T-helper 9 cell (primary cell): ENCODE data around the gene TMEM119.
"Not testable (repeated sequence)": the region's sequence is repeated elsewhere in the genome, so short reads cannot be mapped to it uniquely, and the experiment has no call there.

ENCODE experiments used
- DNase-seq: peaks from one replicate; pipeline ENCODE4 v3.0.0-alpha.2; 2020

The TMEM119 gene

DNA sequence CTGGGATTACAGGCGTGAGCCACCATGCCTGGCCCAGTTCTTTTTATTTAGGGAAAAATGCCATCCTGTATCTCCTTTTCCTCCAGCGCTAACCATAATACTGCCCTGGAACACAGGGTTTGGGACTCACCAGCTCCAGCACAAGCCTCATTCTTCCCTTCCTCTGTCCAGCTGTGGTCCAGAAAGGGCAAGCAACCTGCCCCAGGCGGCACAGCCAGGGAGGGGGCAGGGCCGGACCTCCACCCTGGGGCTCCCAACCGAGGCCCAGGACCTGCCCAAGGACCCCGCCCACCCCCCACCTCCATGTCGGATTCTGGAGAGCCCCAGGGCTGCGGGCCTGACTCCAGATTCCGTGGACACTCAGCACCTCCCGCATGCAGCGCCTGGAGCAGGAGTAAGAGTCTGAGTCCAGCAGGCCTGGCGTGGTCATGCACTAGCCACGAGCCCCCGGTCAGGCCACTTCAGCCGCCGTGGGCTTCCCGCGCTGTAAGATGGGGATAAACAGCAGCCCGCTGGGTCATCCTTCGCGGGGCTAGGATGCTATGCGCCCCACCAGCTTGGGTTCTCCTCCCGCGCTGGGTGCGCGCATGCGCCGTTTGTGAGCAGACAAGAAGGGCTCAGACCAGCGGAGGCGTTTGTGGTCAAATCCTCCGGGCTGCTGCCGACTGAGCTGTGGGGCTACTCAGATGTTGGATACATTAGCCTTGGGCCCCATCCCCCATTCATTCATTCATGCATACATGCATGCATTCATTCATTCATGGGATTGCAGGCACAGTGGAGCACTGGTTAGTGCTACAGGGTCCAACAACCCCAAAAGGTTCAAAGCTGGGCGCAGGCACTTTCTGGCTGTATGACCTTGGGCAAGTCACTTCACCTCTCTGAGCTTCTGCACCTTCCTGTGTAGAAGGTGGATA lies 16.3 kb downstream of the TMEM119 start:
- DNase-seq = no peak

DNA sequence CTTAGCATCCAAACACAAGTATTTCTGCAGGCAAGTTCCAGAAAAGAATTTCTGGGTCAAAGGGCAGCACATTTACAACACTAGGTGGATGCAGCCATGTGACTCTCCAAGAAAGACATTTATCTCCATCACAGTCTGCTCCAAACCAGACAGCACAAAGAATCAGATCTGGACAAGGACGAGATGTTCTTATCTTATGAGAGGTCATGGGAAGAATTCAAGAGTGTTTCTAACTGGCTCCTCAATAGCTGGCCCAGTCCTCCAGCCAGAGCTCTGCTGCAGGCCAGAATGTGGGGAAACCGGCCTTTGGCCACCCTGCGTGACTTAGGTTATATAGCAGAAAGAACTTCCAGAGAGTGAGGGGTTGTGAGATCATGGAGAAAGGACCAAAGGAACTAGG lies 17.4 kb downstream of the TMEM119 start:
- no peak for DNase-seq

DNA sequence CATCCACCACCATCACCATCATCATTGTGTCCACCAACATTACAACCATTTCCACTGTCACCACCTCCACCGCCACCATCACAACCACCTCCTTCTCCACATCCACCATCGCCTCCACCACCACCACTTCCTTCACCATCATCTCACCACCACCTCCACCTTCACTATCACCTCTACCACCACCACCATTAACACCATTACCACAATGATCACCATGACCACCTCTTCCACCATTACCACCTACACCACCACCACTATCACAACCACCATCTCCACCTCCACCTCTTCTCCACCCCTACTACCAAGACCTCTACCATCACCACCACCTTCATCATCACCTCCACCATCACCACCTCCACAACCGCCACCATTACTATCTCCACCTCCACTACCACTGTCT lies 19.1 kb downstream of the TMEM119 start:
- DNase-seq = no peak

DNA sequence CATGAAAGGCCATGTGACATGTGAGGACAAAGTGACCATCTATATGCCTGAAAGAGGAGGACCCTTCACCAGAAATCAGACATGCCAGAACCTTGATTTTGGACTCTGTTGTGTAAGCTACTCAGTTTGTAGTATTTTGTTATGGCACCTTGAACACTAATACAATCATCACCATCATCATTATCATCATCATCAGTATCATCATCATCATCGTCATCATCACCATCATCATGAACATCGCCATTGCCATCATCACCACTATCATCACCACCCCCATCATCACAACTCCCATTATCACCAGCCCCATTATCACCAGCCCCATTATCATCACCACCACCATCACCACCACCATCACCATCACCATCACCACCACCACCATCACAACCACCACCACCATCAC lies 19.6 kb downstream of the TMEM119 start:
- no peak for DNase-seq

DNA sequence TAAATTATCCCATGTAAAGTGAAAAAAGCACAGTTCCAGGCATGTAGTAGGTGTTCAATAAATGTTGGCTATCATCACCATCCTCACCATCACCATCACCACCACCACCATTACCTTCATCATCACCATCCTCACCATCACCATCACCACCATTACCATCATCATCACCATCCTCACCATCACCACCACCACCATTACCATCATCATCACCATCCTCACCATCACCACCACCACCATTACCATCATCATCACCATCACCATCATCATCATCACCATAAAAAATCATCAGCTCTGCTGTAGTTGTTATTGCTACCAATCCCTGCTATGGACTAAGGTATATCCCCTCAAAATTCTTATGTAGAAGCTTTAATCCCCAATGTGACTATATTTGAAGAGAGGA lies 20.4 kb downstream of the TMEM119 start:
- DNase-seq = no peak

DNA sequence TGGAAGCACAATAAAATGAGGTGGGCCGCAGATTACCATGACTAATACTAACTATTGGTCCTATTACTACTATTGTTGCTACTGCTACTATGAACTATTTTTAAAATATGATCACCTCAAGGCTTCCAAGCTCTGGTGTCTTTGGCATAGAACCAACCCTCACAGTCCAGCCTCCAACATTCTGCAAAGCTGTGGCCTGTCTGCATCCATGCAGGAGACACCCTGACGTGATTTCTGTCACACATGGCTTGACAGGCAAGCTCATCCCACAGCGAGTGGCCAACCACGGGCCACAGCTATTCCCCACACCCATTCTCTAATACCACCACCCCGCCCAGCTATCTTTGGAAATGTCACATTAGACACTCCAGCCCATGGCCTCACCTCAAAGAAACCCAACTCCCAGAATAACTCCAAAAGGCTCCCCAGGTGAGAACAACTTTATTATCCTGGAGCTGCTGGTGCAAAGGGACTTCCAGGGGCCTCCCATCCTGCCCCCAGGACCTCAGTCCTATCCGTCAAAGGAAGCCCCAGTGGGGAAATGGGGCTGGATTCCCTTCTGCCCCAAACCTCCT lies 21.1 kb downstream of the TMEM119 start:
- no peak for DNase-seq

DNA sequence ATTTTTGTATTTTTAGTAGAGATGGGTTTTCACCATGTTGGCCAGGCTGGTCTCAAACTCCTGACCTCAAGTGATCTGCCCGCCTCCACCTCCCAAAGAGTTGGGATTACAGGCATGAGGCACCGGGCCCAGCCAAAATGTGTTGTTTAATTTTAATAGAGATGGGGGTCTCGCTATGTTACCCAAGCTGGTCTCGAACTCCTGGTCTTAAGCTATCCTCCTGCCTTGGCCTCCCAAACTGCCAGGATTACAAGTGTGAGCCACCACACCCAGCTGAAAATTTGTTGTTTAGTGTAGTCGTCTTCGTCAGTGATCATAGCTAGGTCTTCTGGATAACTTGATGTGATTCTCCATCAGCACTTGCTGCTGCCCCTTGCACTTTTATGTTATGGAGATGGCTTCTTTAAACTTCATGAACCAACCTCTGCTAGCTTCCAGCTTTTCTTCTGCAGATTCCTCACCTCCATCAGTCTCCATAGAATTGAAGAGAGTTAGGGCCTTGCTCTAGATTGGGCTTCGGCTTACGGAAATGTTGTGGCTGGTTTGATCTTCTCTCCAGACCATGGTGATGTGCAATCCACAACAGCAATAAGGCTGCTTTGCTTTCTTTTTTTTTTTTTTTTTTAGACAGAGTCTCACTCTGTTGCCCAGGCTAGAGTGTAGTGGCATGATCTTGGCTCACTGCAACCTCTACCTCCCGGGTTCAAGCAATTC lies 22.5 kb downstream of the TMEM119 start:
- no peak for DNase-seq

DNA sequence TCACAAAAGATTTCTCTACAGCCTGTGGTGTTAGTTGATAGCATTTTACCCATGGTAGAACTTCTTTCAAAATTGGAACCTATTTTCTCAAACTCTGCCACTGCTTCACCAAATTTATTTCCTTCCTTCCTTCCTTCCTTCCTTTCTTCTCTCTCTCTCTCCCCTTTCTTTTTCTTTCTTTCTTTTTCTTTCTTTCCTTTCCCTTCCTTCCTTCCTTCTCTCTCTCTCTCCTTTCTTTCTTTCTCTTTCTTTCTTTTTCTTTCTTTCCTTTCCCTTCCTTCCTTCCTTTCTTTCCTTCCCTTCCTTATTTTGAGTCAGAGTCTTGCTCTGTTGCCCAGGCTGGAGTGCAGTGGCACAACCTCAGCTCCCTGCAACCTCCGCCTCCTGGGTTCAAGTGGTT lies 23.6 kb downstream of the TMEM119 start:
- DNase-seq = not testable (repeated sequence)

DNA sequence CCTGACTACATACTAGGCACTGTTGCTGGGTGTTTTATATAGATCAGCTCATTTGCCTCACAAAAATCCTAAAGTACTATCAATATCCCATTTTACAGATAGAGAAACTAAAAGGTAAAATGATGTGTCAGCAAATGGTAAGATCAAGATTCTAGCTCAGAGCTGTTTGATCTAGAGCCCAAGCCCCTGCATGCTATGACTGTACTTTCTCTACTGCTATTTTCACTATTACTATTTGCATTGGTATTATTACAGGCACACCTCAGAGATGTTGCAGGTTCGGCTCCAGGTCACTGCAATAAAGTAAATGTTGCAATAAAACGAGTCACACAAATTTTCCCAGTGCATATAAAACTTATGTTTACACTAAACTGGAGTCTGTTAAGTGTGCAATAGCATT lies 24.6 kb downstream of the TMEM119 start:
- DNase-seq = no peak

DNA sequence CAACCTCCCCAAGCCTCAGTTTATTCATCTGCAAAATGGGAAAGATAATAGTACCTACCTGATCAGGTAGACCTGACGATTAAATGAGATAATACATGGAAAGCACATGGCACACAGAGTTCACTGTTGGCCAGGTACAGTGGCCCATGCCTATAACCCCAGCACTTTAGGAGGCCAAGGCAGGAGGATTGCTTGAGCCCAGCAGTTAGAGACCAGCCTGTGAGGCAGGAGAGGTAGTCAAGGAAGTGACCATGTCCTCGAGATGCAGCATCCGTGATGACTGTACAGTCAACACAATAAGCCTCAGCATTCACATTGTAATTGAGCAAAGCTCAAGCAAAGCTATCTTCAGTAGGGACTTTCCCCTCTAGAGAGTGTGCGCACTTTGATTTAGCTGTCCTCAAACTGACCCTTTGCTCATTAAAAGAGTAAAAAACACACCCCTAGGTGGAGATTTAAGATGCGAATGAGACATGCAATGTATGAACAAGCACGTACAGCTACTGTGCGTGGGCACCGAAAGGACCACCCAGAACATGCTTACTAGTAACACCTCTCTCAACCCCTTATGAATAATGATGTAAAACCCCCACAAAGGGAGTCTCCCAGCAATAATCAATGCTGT lies 25.6 kb downstream of the TMEM119 start:
- no peak for DNase-seq

DNA sequence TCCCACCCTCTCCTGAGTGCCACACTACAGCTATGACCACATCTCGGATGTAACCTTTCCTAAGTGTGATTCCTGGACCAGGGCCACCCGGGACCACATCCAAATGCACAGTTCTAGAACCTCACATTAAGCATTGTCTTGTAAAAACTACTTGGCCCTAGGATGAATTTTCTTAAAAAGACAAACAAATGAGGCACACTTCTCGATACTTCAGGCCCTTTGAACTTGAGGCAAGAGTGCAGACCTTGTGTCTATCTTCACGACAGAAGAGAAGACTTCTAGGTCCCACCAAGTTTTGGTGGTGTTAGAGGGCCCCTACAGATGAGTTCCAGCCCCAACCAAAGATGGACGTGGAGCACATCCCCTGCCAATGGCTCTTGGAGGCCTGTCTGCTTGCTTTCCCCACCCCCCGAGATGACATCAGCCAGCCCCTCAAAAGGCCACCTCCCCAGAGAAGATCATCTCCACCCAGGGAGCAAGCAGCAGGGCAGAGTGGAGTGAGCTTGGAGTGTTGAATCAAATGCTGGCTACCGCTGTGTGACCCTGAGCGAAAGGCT lies 26.2 kb downstream of the TMEM119 start:
- no peak for DNase-seq

DNA sequence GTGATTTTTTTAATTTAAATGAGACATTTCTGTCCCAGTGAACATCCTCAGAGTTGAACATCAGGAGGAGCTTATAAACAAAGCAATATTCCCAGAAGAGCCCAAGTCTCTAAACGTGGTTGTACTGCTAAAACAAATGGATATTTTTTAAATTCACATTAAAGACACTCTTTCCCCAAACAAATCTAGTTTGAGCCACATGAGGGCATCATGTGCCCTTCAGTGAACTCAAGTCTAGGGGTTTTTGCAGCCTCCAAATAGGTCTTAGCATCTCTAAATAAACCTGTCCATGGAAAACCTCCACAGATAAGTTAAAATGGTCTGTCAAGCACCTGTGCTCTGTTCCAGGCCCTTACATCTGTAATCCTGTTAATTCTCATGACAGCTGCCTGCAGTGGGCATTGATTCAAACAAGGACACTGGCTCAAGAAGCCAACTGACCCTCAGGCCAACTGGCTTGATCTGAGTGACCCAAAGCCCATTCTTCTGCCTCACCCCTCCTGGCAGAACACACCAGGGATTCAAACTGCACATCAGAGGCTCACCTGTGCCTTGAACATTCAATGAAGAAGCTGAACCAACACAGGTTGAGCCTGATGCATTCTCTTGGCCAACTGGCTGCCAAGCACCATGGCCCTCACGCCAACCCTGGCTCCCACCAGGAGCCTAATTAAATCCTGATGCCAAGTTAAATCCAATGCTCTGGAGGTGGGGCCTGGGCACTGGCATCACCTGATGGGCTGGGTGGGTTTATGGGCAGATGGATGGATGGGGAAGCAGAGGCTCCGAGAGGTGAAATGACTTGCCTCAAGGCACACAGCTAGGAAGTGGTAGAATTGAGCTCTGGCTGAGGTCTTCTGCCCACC lies 26.9 kb downstream of the TMEM119 start:
- DNase-seq = no peak

DNA sequence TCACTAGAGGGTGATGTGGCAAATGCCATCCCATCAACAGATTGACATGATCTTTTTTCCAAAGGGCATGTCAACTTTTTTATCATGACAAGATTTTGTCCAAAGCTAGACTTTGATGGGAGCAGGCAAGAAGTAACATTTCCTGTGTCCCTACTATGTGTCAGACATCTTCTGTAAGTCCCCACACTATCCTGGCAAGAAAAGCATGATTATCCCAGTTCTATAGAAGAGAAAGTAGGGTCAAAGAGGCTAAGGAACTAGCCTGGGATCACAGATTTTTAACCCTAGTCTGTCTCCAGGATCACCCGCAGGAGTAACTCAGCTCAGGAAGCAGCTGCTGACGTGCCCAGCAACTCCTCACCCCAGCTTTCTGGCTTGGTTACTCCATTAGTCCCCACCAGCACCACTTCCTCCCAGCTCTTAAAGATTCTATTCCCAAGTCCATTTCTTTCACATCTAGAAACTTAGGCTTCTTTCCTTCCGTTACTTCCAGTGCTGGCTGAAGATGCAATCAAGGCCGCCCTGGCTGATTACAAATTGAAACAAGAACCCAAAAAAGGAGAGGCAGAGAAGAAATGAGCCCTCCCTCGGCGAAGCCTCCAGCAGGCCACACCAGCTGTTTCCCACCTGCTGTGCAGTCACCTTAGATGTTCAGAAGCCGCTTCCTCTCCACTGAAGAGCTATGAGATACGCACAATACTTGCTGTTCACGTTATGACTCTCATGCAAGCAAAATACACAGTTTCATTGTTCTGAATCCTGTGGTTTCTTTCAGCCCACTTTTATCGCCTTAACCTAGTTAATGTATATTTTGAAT lies 29.3 kb downstream of the TMEM119 start:
- DNase-seq = peak; percentile 30

DNA sequence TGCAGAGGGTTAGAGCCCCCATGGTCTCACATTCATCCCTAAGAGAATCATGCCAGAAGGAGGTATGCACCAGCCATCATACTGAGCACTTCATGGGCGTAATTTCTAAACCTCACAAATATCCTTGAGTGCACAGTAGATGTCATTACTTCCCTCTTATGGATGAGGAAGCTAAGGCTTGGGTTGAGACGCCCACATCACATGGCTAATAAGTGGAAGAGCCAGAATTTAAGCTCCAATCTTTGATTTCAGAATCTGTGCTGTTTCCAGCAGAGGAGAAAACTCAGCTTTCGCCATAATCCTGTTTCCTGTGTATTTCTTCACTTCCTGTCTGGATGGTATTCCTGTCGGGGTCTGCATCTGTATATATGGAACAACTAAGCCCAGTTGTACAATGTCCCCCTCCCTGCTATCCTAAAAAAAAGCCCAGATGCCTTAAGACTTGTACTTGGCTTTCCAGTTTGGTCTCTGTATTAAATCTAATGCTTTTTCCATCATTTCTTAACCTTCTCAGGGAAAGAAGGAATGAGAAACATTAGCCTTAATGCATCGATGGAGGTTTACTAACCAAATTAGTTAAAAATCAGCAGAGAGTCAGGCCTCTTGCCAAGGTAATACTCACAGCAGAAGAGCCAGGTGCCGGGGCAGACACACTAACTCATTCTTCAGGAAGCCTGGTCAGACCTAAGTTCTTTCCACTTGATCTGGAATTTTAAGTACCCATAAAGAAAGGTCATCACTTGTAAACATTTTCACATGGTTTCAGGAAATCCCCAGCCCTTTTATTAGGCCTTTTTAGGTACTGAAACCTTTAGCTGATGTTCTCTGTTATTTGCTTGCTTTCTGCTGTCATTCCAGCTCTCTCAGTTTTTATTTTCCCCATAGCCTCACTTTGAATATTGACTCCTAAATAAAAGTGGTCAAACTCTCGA lies 30.2 kb downstream of the TMEM119 start:
- no peak for DNase-seq

DNA sequence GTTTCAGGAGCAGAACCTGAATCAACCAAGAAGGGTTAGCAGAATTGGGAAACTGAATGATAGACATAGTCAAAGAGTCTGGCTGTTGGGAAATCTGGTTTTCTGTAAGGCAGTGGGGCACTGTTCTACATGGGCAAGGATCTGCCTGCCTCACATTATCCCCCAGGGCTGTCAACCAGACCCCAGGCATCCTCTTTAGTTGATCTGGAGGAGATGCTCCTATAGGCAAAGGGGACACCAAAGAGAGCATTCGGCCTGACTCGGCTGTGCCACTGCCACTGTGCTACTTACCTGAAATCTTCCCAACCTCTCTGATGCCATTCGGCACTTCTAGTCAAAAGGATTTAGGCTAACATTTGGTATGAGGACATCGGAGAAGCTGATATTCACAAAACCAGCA lies 31.4 kb downstream of the TMEM119 start:
- DNase-seq = no peak

DNA sequence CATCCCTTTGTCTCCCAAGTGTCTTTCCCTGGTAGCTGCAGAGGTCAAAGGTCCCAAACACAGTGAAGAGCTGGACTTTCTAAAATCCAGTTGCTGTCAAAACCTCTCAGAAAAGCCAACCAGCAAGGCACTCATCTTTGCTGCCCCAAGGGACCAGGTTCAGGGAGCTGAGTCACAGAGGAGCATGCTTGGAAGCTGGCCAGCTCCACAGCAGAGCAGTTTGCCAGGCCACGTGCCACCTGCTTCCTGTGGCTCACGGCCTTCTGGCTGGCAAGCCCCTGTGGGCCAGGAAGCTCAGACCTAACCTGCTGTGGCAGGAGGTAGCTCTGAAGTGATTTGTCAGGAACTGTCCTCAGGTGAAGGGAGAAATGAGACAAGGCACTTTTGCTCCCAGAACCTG lies 31.9 kb downstream of the TMEM119 start:
- DNase-seq = peak; percentile 37

DNA sequence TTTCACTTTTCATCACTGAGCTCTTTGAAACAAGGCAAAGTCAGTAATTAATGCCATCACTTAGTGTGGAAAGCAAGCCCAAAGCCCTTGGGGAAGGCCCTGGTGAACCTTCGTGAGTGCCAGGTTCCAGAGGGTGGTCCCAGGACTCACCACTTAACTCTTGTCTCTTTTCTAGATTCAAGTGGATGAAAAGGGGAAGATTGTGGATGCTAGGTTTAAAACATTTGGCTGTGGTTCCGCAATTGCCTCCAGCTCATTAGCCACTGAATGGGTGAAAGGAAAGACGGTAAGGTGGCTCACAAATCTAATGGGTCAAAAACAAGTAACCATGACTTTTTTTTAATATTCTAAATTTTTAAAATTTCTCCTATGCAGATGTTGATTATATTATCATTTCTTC lies 32.7 kb downstream of the TMEM119 start:
- DNase-seq = no peak

DNA sequence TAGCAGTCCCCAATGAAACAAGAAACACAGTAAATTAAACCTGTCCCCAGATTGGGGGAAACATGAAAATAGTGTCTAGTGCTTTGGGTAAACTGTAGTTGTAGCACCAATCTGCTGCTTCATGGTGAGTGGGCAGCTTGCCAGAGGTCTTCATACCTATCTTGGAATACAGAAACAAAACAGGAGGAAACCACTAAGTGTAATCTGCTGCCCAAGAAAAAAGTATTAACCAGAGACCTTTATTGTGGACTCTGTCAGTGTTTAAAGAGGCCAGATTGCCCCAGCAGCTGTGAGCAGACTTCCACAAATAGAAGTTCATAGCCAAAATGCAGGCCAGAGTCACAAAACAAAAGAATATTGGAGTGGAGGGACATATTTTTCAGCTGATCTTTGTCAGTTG lies 33.2 kb downstream of the TMEM119 start:
- DNase-seq = no peak

DNA sequence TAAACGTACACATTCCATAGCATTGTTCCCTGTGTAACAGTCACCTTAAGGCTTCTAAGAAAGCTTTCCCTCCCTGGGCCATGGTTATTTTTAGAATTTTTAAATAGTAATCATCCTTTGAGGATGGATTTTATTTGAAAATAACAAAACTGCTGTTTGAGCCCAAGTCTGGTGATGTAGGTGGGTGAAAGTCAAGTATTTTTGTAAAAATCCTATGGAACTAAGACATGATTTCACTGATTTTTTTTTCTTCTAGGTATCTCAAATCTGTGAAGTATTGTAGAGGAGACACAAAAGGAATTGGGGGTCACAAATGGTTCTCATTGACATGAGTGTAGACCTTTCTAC lies 34.1 kb downstream of the TMEM119 start:
- no peak for DNase-seq
